ENCODE data around the gene CD8B. TPM values are rescaled to one million over a fixed set of nuclear protein-coding genes. Genes with fewer than 3 reads are reported as not detected.

Gene CD8B
- polyA plus RNA-seq, 1 donor, result 0.25 TPM

GRCh38 chr2:86806059-86806857 lies 55.4 kb downstream of the CD8B start:
- DNase-seq (ENCODE audit: low read depth), result no peak

- no peak for DNase-seq (ENCODE audit: low read depth)
Measured at GRCh38 chr2:86800856-86801567, 60.7 kb downstream of the CD8B start.

- DNase-seq (ENCODE audit: low read depth), result no peak
Measured at GRCh38 chr2:86794861-86795260, 66.8 kb downstream of the CD8B start.

- no peak for DNase-seq (ENCODE audit: low read depth)
Measured at GRCh38 chr2:86793752-86794151, 67.9 kb downstream of the CD8B start.

GRCh38 chr2:86791573-86791972 lies 70.1 kb downstream of the CD8B start:
- DNase-seq (ENCODE audit: low read depth), result no peak

GRCh38 chr2:86790676-86791572 lies 70.8 kb downstream of the CD8B start, which contains the start of gene CD8A:
TSS of gene CD8A (minus strand) at chr2:86790913. CDS start at chr2:86790825, 88 bp downstream.
- no peak for DNase-seq (ENCODE audit: low read depth)

- DNase-seq (ENCODE audit: low read depth), result no peak
Measured at GRCh38 chr2:86790134-86790675, 71.5 kb downstream of the CD8B start.

GRCh38 chr2:86789687-86790133 lies 72.0 kb downstream of the CD8B start:
- no peak for DNase-seq (ENCODE audit: low read depth)

GRCh38 chr2:86788881-86789686 lies 72.6 kb downstream of the CD8B start:
- DNase-seq (ENCODE audit: low read depth), result no peak

- no peak for DNase-seq (ENCODE audit: low read depth)
Measured at GRCh38 chr2:86788165-86788564, 73.5 kb downstream of the CD8B start.

GRCh38 chr2:86787736-86788135 lies 74.0 kb downstream of the CD8B start:
- DNase-seq (ENCODE audit: low read depth), result no peak

- DNase-seq (ENCODE audit: low read depth), result no peak
Measured at GRCh38 chr2:86786001-86786536, 75.6 kb downstream of the CD8B start.

- DNase-seq (ENCODE audit: low read depth), result no peak
Measured at GRCh38 chr2:86785456-86785855, 76.2 kb downstream of the CD8B start.

- no peak for DNase-seq (ENCODE audit: low read depth)
Measured at GRCh38 chr2:86783615-86784339, 77.9 kb downstream of the CD8B start.

- DNase-seq (ENCODE audit: low read depth), result no peak
Measured at GRCh38 chr2:86782748-86783147, 78.9 kb downstream of the CD8B start.

- no peak for DNase-seq (ENCODE audit: low read depth)
Measured at GRCh38 chr2:86781363-86781762, 80.3 kb downstream of the CD8B start.

GRCh38 chr2:86779971-86780370 lies 81.7 kb downstream of the CD8B start:
- no peak for DNase-seq (ENCODE audit: low read depth)

GRCh38 chr2:86778957-86779356 lies 82.7 kb downstream of the CD8B start:
- DNase-seq (ENCODE audit: low read depth), result no peak

- DNase-seq (ENCODE audit: low read depth), result no peak
Measured at GRCh38 chr2:86776532-86776931, 85.2 kb downstream of the CD8B start.

- no peak for DNase-seq (ENCODE audit: low read depth)
Measured at GRCh38 chr2:86775338-86775737, 86.3 kb downstream of the CD8B start.

Measured in forelimb muscle (tissue), 1 donor.